Uterus (tissue), 2 donors: ENCODE data around the gene MTUS2.

Experiments used
- POLR2A ChIP-seq, 2 donors: fragments of 450-650 bp; IDR thresholded peaks; one replicate each; pipeline ENCODE4 v1.6.1; 2016; ENCODE audit warnings: antibody characterized with exemption in 2 of 2, mild to moderate bottlenecking in 1 of 2, moderate library complexity in 1 of 2
- TF ChIP-seq, protein P1 (sequence below), 4 experiments: fragments of 200-600 bp in 2 of 4; fragments of 450-650 bp in 2 of 4; sonication (generic) in 2 of 4; IDR thresholded peaks; one replicate each; pipeline ENCODE4 v1.5.1; 2016 to 2019; ENCODE audit warnings: antibody characterized with exemption in 4 of 4, mild to moderate bottlenecking in 2 of 4, moderate library complexity in 1 of 4

DNA sequence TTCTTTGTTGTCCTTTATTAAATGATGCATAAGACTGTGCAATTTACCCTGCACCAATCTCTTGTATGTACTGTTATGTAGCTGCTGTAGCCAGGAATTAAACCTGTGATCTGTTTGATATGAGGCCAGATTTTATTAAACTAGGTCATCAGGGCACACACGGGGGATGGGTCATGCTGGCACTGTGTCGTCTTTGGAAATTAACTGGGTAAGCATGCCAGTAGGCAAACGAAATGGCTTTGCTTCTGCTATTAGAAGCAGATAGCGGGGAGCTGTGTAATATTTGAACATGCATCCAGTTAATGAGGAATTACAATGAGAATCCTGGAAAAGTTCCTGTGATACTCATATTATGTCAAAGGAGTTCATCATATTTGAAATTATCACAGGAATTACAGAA, 23.5 kb downstream of the MTUS2 start:
- TF ChIP-seq, protein P1, sequence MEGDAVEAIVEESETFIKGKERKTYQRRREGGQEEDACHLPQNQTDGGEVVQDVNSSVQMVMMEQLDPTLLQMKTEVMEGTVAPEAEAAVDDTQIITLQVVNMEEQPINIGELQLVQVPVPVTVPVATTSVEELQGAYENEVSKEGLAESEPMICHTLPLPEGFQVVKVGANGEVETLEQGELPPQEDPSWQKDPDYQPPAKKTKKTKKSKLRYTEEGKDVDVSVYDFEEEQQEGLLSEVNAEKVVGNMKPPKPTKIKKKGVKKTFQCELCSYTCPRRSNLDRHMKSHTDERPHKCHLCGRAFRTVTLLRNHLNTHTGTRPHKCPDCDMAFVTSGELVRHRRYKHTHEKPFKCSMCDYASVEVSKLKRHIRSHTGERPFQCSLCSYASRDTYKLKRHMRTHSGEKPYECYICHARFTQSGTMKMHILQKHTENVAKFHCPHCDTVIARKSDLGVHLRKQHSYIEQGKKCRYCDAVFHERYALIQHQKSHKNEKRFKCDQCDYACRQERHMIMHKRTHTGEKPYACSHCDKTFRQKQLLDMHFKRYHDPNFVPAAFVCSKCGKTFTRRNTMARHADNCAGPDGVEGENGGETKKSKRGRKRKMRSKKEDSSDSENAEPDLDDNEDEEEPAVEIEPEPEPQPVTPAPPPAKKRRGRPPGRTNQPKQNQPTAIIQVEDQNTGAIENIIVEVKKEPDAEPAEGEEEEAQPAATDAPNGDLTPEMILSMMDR (IDR thresholded peaks at IDR 0.05): no peak
- no peak for TF ChIP-seq POLR2A (IDR thresholded peaks at IDR 0.05)
